H1 (cell line): ENCODE measurements around the gene NACAD. TPM values are rescaled to one million over a fixed set of nuclear protein-coding genes. Genes with fewer than 3 reads are reported as not detected.

ENCODE experiments used
- BCL11A ChIP-seq, 2 experiments: IDR thresholded peaks; one replicate each; pipeline ENCODE4 v1.6.1; 2011; ENCODE audit warnings: low read depth in 2 of 2, low read length in 2 of 2, mild to moderate bottlenecking in 2 of 2
- CEBPB ChIP-seq: IDR thresholded peaks from 2 replicates; pipeline ENCODE4 v1.6.1; 2012; ENCODE audit warnings: low read depth, low read length
- E2F6 ChIP-seq: IDR thresholded peaks from 2 replicates; pipeline ENCODE4 v1.6.1; 2012; ENCODE audit warnings: inconsistent platforms
- POLR2AphosphoS5 ChIP-seq: IDR thresholded peaks from 2 replicates; pipeline ENCODE4 v1.6.1; 2011; ENCODE audit warnings: low read depth, low read length
- RAD21 ChIP-seq, 2 experiments: IDR thresholded peaks in 1 of 2; conservative IDR thresholded peaks in 1 of 2; 2 replicates each; pipeline ENCODE4 v1.6.1; 2011; ENCODE audit warnings: low read depth in 2 of 2, low read length in 2 of 2, improper control_type of control experiment in 1 of 2, inconsistent platforms in 1 of 2, mild to moderate bottlenecking in 1 of 2, moderate library complexity in 1 of 2
- SUZ12 ChIP-seq: fragments of 200-600 bp; sonication (generic); IDR thresholded peaks from 2 replicates; pipeline ENCODE4 v1.6.1; 2012; ENCODE audit warnings: mild to moderate bottlenecking, inconsistent platforms, low read length, moderate library complexity, mixed read lengths
- TAF7 ChIP-seq: optimal IDR thresholded peaks from 2 replicates; pipeline ENCODE3; 2011; ENCODE audit warnings: low read depth, mild to moderate bottlenecking, inconsistent platforms, low read length, moderate library complexity, borderline replicate concordance
- USF2 ChIP-seq: IDR thresholded peaks from 2 replicates; pipeline ENCODE4 v1.6.1; 2011; ENCODE audit warnings: low read length, improper control_type of control experiment
- polyA plus RNA-seq, 7 experiments: library from polyadenylated mRNA; depleted of rRNA in 3 of 7; stranded (reverse) in 5 of 7; unstranded in 2 of 7; fragments of >200 nt in 5 of 7; fragments of 200-250 nt in 2 of 7; gene quantifications; 1 replicate in 5 of 7; 2 replicates in 1 of 7; 4 replicates in 1 of 7; pipeline versions ENCODE4 v1.2.1 to v1.2.3, GENCODE V29; 2011 to 2013; ENCODE audit warnings: missing spikeins in 2 of 7, mixed read lengths in 2 of 7
- total RNA-seq: library from RNA; stranded (reverse); fragmentation: NEBNext Ultra II Directional; extraction: Animal tissue kit (Norgen Biotek cat#: 25700); gene quantifications from 2 replicates; pipeline ENCODE4 v1.2.1, GENCODE V29; 2021

Gene NACAD
- total and polyA plus RNA-seq, 2 of the 8 experiments (the other 6 are each of a cell fraction or from before 2014, with no cell fraction given): 1.3 to 6.0 TPM

GRCh38 chr7:45033931-45034290 lies 54.9 kb downstream of the NACAD start (continued):
- TF ChIP-seq USF2 (no peak), CEBPB (no peak), E2F6 (no peak), TAF7 (no peak), RAD21 (IDR thresholded peaks at IDR 0.05 in 1 of 2, conservative IDR thresholded peaks at IDR 0.05 in 1 of 2; ENCODE audit: low read depth in 2 of 2, low read length in 2 of 2) (no peak), BCL11A (IDR thresholded peaks at IDR 0.05; ENCODE audit: low read depth in 2 of 2, low read length in 2 of 2) (no peak), POLR2AphosphoS5 (no peak), SUZ12 (no peak)
